ENCODE data around the gene CNKSR3. TPM values are rescaled to one million over a fixed set of nuclear protein-coding genes. Genes with fewer than 3 reads are reported as not detected.

CNKSR3 gene
- total RNA-seq, 1 donor from 2014 or later = 12.1 TPM

- Histone ChIP-seq H3K36me3 (ENCODE audit: control insufficient read depth, insufficient read depth, low read length) (no peaks in the 10 kb centered on the region), H3K4me3 (ENCODE audit: low read depth, low read length) (no peak overlapping the region), H3K27me3 (ENCODE audit: control insufficient read depth, insufficient read depth, low read length) (no peaks in the 10 kb centered on the region)
- no peak for DNase-seq (ENCODE audit: low read depth)
- TF ChIP-seq CTCF (IDR thresholded peaks at IDR 0.05; ENCODE audit: insufficient read depth, low read length, poor library complexity, severe bottlenecking) = no peak
Measured at GRCh38 chr6:154453329-154453728, 57.2 kb downstream of the CNKSR3 start.

- Histone ChIP-seq H3K27me3 (ENCODE audit: control insufficient read depth, insufficient read depth, low read length) (no peaks in the 10 kb centered on the region), H3K36me3 (ENCODE audit: control insufficient read depth, insufficient read depth, low read length) (no peaks in the 10 kb centered on the region), H3K4me3 (ENCODE audit: low read depth, low read length) (no peak overlapping the region)
- no peak for DNase-seq (ENCODE audit: low read depth)
- TF ChIP-seq CTCF (IDR thresholded peaks at IDR 0.05; ENCODE audit: insufficient read depth, low read length, poor library complexity, severe bottlenecking) = no peak
Measured at GRCh38 chr6:154450498-154450897, 60.0 kb downstream of the CNKSR3 start.

- Histone ChIP-seq H3K4me3 (ENCODE audit: low read depth, low read length) (no peak overlapping the region), H3K27me3 (ENCODE audit: control insufficient read depth, insufficient read depth, low read length) (no peaks in the 10 kb centered on the region), H3K36me3 (ENCODE audit: control insufficient read depth, insufficient read depth, low read length) (no peaks in the 10 kb centered on the region)
- no peak for DNase-seq (ENCODE audit: low read depth)
- no peak for TF ChIP-seq CTCF (IDR thresholded peaks at IDR 0.05; ENCODE audit: insufficient read depth, low read length, poor library complexity, severe bottlenecking)
Measured at GRCh38 chr6:154448448-154449096, 61.9 kb downstream of the CNKSR3 start.

- no peak for DNase-seq (ENCODE audit: low read depth)
- H3K27me3 ChIP-seq (ENCODE audit: control insufficient read depth, insufficient read depth, low read length) = no peaks in the 10 kb centered on the region
- no peak for TF ChIP-seq CTCF (IDR thresholded peaks at IDR 0.05; ENCODE audit: insufficient read depth, low read length, poor library complexity, severe bottlenecking)
- H3K4me3 ChIP-seq (ENCODE audit: low read depth, low read length) = no peak overlapping the region
- H3K36me3 ChIP-seq (ENCODE audit: control insufficient read depth, insufficient read depth, low read length) = no peaks in the 10 kb centered on the region
Measured at GRCh38 chr6:154447954-154448353, 62.5 kb downstream of the CNKSR3 start.

GRCh38 chr6:154446984-154447383 is 63.5 kb downstream of the CNKSR3 start:
- no peaks in the 10 kb centered on the region for H3K27me3 ChIP-seq (ENCODE audit: control insufficient read depth, insufficient read depth, low read length)
- no peak for DNase-seq (ENCODE audit: low read depth)
- H3K36me3 ChIP-seq (ENCODE audit: control insufficient read depth, insufficient read depth, low read length) = no peaks in the 10 kb centered on the region
- H3K4me3 ChIP-seq (ENCODE audit: low read depth, low read length) = no peak overlapping the region
- TF ChIP-seq CTCF (IDR thresholded peaks at IDR 0.05; ENCODE audit: insufficient read depth, low read length, poor library complexity, severe bottlenecking) = no peak

GRCh38 chr6:154445417-154445816 is 65.1 kb downstream of the CNKSR3 start:
- H3K4me3 ChIP-seq (ENCODE audit: low read depth, low read length) = no peak overlapping the region
- no peak for DNase-seq (ENCODE audit: low read depth)
- H3K36me3 ChIP-seq (ENCODE audit: control insufficient read depth, insufficient read depth, low read length) = no peaks in the 10 kb centered on the region
- H3K27me3 ChIP-seq (ENCODE audit: control insufficient read depth, insufficient read depth, low read length) = no peaks in the 10 kb centered on the region
- TF ChIP-seq CTCF (IDR thresholded peaks at IDR 0.05; ENCODE audit: insufficient read depth, low read length, poor library complexity, severe bottlenecking) = no peak

Data from kidney epithelial cell (primary cell).